ENCODE data around the gene RBMS3. TPM values are rescaled to one million over a fixed set of nuclear protein-coding genes. Genes with fewer than 3 reads are reported as not detected.

RBMS3 gene
- total and polyA plus RNA-seq, 2 of the 8 experiments (the other 6 are each of a cell fraction or from before 2014, with no cell fraction given) = 3.7 to 6.9 TPM

GRCh38 chr3:29410220-29410619, 129.3 kb downstream of the RBMS3 start:
- Histone ChIP-seq H4K5ac (ENCODE audit: insufficient read length, low read depth, low read length) (no peak overlapping the region), H4K20me1 (replicated peaks in 1 of 2; ENCODE audit: control insufficient read depth in 1 of 2, insufficient read depth in 2 of 2, low read length in 2 of 2) (no peaks in the 10 kb centered on the region), H4K8ac (ENCODE audit: extremely low read depth, insufficient read depth, low read length) (no peak overlapping the region), H2BK5ac (ENCODE audit: low read depth, low read length) (no peak overlapping the region), H3K56ac (replicated peaks; ENCODE audit: insufficient read length, low read depth, low read length) (no peak overlapping the region), H3K14ac (ENCODE audit: insufficient read length) (no peak overlapping the region), H2BK12ac (ENCODE audit: low read depth, low read length) (no peak overlapping the region), H3K36me3 (ENCODE audit: control insufficient read depth in 2 of 4, insufficient read depth in 4 of 4, low read length in 3 of 4) (no peaks in the 10 kb centered on the region), H3K9me3 (ENCODE audit: insufficient read depth in 2 of 2, low read depth in 1 of 2, low read length in 1 of 2) (no peaks in the 10 kb centered on the region), H3K9ac (replicated peaks in 1 of 4; ENCODE audit: extremely low read depth in 1 of 4, low read depth in 3 of 4, low read length in 3 of 4) (no peak overlapping the region), H3K79me2 (ENCODE audit: control insufficient read depth in 1 of 2, insufficient read depth in 2 of 2, low read length in 2 of 2) (no peaks in the 10 kb centered on the region), H3K23ac (ENCODE audit: insufficient read length) (no peak overlapping the region), H3K18ac (ENCODE audit: extremely low read depth, low read length) (no peak overlapping the region), H3K23me2 (ENCODE audit: low read depth, low read length) (no peaks in the 10 kb centered on the region), H3K4me2 (ENCODE audit: insufficient read depth in 1 of 2, low read depth in 2 of 2, low read length in 2 of 2) (no peak overlapping the region), H3K27ac (ENCODE audit: low read depth, low read length) (no peak overlapping the region), H2AK5ac (ENCODE audit: low read depth, low read length) (no peak overlapping the region), H3K4me1 (replicated peaks in 1 of 4; ENCODE audit: control insufficient read depth in 3 of 4, insufficient read depth in 4 of 4, low read length in 3 of 4) (peaks cover 0 to 14% (median 3%) of the 10 kb centered on the region in 4 experiments; a peak in 3 of 7 replicates), H3K79me1 (ENCODE audit: low read depth, low read length) (no peaks in the 10 kb centered on the region), H2BK15ac (ENCODE audit: low read length) (no peak overlapping the region), H2AFZ (ENCODE audit: low read length) (no peak overlapping the region), H3K4ac (replicated peaks; ENCODE audit: insufficient read length, low read depth, low read length) (no peak overlapping the region), H2BK20ac (ENCODE audit: low read length) (no peak overlapping the region), H4K91ac (replicated peaks; ENCODE audit: insufficient read length, low read length) (no peak overlapping the region), H3K4me3 (ENCODE audit: extremely low read depth in 1 of 4, insufficient read depth in 2 of 4, low read depth in 3 of 4, low read length in 4 of 4) (no peak overlapping the region), H3K27me3 (replicated peaks in 1 of 4; ENCODE audit: control insufficient read depth in 3 of 4, extremely low read depth in 1 of 4, insufficient read depth in 3 of 4, low read length in 3 of 4) (no peaks in the 10 kb centered on the region), H2BK120ac (replicated peaks; ENCODE audit: low read depth, low read length) (no peak overlapping the region)
- CTCF ChIA-PET (ENCODE audit: partially characterized antibody) = interaction anchor here (0.6 to 0.8 kb wide), 2 partner anchors 23 to 230 kb away, joined by 3 read pairs; no protein-coding TSS in a partner anchor
- POLR2A ChIA-PET (ENCODE audit: partially characterized antibody) = no interaction called here
- no peak for FAIRE-seq
- no peak for TF ChIP-seq E2F6 (IDR thresholded peaks at IDR 0.05)
- TF ChIP-seq CTCF (IDR thresholded peaks at IDR 0.05; ENCODE audit: control extremely low read depth in 1 of 3, insufficient read depth in 1 of 3, low read depth in 1 of 3, low read length in 3 of 3) = no peak
- no peak for TF ChIP-seq CTBP2 (IDR thresholded peaks at IDR 0.05; ENCODE audit: borderline replicate concordance, insufficient read depth, insufficient read length, low read length)
- no peak for TF ChIP-seq SP2 (IDR thresholded peaks at IDR 0.05; ENCODE audit: low read length)
- TF ChIP-seq TEAD4 (IDR thresholded peaks at IDR 0.05; ENCODE audit: low read depth, low read length) = no peak
- TF ChIP-seq KDM1A (IDR thresholded peaks at IDR 0.05; ENCODE audit: borderline replicate concordance, low read length) = no peak
- no peak for TF ChIP-seq BRCA1 (IDR thresholded peaks at IDR 0.05; ENCODE audit: low read depth, low read length)
- TF ChIP-seq GABPA (IDR thresholded peaks at IDR 0.05; ENCODE audit: borderline replicate concordance, insufficient read depth, low read length) = no peak
- TF ChIP-seq TAF1 (IDR thresholded peaks at IDR 0.05; ENCODE audit: low read depth, low read length) = no peak
- no peak for DNase-seq (ENCODE audit: low read depth in 1 of 2, low spot score in 2 of 2)
- WGBS, 2 experiments (ENCODE audit: extremely low coverage in 1 of 2, insufficient coverage in 1 of 2, insufficient read length in 1 of 2, insufficient replicate concordance in 2 of 2, low coverage in 1 of 2, low lambda C conversion rate in 2 of 2, missing lambda C conversion rate in 1 of 2) = 84% methylated on average over 3 of the region's 3 CpGs; no CpG with 5 or more reads in 1 of the 2 experiments
